HS-5 (cell line): ENCODE measurements around the gene NELL1.
"Not testable (repeated sequence)": the region's sequence is repeated elsewhere in the genome, so short reads cannot be mapped to it uniquely, and the experiment has no call there.

ENCODE experiments used
- DNase-seq: peaks from one replicate; pipeline ENCODE4 v3.0.0-alpha.2; 2012; ENCODE audit warnings: low read depth

Gene NELL1

GRCh38 chr11:20770414-20770946, 101.1 kb downstream of the NELL1 start:
- DNase-seq: no peak

- DNase-seq: no peak
Observed at GRCh38 chr11:20771026-20771425, 101.6 kb downstream of the NELL1 start.

- DNase-seq: no peak
Observed at GRCh38 chr11:20771681-20772080, 102.3 kb downstream of the NELL1 start.

GRCh38 chr11:20775331-20775730, 105.9 kb downstream of the NELL1 start:
- DNase-seq: no peak

DNA sequence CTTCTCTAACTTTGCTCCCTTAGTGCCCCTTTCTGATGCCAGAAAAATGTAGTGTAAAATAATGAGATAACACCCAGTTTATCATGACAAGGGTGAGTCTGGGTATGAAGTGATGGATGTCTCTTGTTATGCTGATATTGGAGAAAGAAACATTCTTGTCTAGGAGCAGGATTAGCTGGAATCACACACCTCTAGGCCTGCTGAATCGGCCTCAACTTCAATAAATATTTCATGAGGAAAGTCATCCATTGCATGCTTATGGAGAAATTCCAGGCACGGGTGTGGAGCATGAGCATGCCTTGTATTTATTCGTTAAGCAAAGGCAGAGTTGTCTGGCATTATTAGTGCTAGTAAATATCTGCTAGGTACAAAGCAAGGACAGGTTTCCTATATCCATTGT, 113.4 kb downstream of the NELL1 start:
- no peak for DNase-seq

DNA sequence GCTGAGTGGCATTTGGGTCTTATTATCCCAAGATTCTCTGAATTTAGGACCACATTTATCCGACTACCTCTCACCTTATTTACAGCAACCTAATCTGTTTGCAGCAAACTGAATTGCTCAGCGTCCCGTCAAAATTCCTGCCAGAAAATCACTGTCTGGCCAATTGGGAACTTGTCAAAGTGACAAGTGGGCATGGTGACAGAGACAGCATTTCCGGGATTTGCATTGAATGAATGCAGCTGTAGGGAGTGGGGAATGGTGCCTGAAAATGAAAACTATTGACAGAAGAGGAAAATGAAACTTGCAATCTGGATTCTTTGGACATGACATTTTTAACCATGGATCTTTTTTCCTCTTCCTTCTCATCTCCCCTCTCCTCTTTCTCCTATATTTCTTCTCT, 113.8 kb downstream of the NELL1 start:
- DNase-seq: no peak

DNA sequence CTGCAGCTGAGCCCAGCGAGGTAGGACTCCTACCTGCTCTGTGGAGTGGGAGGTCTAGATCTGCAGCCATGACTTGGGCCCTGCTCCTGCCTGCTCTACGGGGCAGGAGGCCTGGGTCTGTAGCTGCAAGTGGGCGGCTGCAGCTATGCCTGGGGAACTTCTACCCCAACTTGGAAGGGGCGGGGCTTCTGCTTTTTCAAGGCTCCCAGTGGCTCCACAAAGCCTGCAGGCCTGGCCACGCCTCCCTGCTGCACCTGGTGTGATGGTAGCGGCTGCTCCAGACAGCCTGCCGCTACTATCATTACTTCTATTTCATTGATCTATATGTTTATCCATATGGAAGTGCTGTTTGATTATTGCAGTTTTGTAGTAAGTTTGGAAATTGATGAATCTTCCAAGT, 121.2 kb downstream of the NELL1 start:
- DNase-seq: no peak

DNA sequence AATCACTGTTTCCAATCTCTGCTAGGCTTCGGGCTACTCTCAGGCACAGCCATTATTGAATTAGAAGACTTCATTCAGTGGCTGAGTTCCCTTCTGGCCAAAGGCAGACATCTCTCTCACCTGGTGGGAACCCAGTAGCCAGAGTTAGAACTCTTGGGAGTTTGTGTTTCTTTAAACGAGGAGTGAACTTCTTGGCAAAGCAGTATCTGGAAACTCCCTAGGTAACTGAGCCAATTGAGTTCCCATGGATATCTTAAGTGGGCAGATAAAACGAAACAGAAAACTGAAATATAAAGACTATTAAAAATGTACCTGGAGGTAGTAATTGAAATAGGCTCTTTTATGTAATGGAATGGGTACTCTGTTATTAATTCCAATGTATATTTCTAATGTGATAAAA, 125.6 kb downstream of the NELL1 start:
- DNase-seq: no peak

GRCh38 chr11:20808328-20808727, 138.9 kb downstream of the NELL1 start:
- no peak for DNase-seq

DNA sequence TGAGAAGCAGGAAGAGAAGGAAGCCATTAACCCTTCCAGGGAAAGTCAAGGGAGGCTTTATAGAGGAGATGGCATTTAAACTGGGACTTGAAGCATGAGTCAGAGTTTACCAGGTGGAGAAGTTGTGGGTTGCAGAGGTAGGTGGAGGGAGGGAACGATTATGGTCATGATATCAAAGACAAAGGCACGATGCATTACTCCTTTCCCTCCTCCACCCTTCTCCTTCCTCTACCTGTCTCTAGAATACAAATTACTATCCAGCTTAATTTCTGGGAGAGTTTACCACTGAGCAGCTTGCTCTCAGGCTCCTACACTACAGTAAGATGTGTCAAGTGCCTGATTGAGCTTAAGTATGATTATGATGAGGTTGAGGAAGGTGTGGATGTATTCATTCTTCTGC, 151.7 kb downstream of the NELL1 start:
- no peak for DNase-seq

DNA sequence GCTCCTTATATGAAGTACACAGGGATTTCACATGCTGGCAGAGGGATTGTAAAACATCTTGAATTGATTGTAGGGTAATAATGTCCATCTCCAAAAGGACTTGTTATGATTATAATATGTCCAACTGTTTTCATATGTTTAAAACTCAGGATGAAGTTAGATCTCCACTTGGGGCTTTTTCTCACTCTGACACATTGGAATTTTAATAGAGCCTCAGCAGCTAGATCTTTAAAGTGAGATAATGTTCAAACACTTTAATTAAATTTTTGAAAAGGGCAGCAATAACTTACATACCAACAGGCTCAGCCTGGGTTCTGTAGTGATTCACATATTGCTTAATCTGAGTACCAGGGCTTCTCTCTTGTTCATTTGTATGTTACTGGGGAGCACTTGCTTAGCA, 152.1 kb downstream of the NELL1 start:
- no peak for DNase-seq

- no peak for DNase-seq
Observed at GRCh38 chr11:20824773-20825172, 155.4 kb downstream of the NELL1 start.

DNA sequence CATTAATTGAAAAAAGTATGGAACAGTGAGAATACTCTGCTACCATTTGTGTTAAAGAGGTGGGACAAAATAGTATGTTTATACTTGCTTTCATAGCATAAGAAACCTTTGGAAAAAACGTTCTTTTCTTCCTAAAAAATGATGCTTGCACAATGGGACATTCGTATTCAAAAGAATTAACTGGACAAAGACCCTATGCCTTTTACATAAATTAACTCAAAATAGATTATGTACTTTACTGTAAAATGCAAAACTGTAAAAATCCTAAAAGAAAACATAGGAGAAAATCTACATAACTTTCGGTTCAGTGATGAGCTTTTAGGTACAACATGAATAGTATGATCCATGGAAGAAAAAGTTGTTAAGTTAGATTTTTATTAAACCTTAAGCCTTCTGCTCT, 166.2 kb downstream of the NELL1 start:
- no peak for DNase-seq

DNA sequence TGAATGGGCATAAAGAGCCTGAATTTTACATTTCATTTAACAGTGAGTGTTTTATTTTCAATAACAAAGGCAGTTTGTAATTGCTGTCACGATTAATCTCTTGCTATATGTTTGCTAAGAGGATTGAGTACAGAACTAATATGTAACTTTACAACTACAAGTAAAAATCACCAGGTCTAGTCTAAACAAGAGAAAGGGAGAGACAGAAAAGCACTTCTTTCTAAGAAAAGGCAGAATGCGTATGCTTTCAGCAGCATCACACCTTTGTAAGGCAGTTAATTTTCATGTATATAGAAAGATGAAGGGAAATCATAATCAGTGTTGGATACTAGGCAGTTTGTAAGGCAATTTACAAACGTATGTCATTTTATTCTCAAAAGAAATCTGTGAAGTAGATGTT, 169.8 kb downstream of the NELL1 start:
- no peak for DNase-seq

DNA sequence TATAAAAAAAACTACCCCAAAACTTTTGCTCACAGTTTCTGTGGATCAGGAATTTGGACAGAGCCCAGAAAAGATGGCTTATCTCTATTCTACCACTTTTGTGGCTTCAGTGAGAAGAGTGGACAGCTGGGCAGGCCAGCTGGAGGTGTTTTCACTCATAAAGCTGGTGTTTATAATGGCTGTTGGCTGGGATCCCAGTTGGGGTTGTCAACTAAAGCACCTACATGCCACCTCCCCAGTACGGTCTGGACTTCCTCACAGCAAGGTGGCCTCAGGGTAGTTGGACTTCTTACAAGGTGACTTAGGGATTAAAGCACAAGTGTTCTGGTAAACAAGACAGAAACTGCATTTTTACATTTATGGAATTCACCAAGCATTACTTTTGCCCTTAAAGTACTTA, 171.0 kb downstream of the NELL1 start:
- no peak for DNase-seq

GRCh38 chr11:20844216-20844615, 174.8 kb downstream of the NELL1 start:
- no peak for DNase-seq

DNA sequence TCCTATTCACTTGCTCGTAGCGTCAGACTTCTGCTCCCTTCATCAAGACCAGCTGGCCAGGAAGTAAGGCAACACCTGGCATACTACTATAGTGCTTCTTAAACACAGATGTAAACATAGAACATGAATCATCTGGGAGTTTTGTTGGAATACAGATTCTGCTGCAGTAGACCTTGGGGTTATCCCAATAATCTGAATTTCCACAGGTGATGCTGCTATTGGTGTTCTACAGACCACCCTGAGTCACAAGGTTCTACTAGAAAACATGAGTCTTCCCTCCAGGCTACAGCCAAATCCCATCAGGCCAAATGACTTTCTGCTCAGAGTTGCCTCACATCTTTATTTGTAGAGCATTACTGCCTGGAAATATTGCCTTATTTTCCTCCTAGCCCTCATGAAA, 175.2 kb downstream of the NELL1 start:
- no peak for DNase-seq

- no peak for DNase-seq
Observed at GRCh38 chr11:20854215-20854955, 185.0 kb downstream of the NELL1 start.

DNA sequence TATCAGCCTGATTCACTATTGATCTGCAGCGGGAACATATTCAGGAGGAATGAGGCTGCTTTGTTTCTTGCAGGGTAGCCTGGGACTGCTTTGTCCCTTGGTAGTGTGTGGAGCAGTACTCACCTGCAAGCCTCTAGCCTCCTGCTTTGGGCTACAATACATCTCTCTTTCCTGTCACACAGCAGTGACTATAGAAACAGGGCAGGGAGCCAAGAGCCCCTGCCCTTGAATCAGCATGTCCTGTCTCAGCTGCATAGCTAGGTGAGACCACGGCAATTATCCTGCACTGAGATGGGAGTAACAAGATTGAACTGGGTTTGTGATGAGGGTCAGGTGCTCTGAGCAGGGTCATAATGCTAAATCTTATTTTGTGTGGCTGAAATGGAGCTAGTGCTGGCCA, 191.9 kb downstream of the NELL1 start:
- DNase-seq: no peak

DNA sequence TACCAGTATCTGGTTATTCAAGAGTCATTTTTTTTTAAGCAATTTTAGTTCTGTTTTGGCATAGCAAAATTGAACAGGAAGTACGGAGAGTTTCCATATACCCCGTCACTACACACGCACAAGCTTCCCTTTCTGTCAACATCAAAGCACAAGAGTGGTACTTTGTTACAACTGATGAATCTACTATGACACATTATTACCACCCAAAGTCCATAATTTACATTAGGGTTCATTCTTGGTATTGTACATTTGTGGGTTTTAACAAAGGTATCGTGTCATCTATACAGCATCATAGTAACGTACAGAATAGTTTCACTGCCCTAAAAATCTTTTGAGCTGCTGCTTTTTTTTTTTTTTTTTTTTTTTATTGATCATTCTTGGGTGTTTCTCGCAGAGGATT, 192.9 kb downstream of the NELL1 start:
- not testable (repeated sequence) for DNase-seq

DNA sequence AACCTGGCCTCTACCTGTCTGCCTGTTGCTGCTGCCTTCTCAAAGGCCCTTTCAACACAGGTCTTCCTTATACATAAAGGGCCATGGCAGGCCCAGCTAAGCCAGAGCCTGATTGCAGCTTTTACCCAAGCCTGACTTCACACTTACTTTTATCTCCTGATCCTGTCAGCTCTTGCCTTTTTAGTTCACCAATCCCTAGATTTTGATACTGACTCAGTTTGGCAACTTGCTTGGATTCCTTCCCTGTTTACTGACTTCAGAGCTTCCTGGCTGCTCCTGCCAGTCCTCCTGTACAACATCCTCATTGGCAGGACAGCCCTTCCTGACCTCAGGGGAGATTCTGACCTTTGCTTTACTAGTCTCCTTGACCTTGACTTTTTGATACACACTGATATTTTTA, 195.2 kb downstream of the NELL1 start:
- DNase-seq: no peak

DNA sequence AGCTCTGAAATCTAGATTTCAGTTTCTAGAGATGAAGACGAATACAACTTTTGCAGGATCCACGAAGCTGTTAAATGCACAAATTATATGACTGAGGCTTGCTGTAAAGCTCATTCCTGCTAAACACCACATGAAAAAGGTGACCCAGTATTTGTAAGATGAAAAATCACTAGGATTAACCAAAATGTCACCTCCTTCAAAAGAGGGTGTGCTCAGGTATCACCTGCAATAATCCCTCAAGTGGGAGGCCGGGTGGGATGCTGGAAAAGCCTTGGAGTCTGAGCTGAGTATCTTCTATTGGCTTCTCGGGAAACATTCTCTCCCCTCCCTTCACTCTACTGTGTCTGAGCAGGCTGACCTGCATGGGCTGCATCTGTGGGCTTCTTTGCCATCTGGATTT, 195.8 kb downstream of the NELL1 start:
- no peak for DNase-seq

GRCh38 chr11:20869123-20869522, 199.7 kb downstream of the NELL1 start:
- DNase-seq: no peak

GRCh38 chr11:20873054-20873453, 203.7 kb downstream of the NELL1 start:
- no peak for DNase-seq
